GM23338 (cell line): ENCODE measurements around the gene DNAJB8. TPM values are rescaled to one million over a fixed set of nuclear protein-coding genes. Genes with fewer than 3 reads are reported as not detected.
A peak's percentile ranks its signal among the peaks of the same experiment; 100 is the strongest.

Experiments used
- ATAC-seq: fragments of 200-7000 bp; cut with Tn5 transposase; 3 replicates; pipeline ENCODE4 v1.9.1; 2020
- DNase-seq: peaks from one replicate; pipeline ENCODE4 v3.0.0-alpha.2; 2015; ENCODE audit warnings: low spot score
- H2AFZ ChIP-seq: fragments of 200-600 bp; sonication (generic); 2 replicates; pipeline ENCODE4 v1.8.0; 2016; ENCODE audit warnings: antibody characterized with exemption, mild to moderate bottlenecking, moderate library complexity
- H3F3A ChIP-seq: fragments of 200-600 bp; sonication (generic); replicated peaks from 2 replicates; pipeline ENCODE4 v1.8.0; 2017; ENCODE audit warnings: antibody characterized with exemption, mixed run types, low read depth
- H3K27ac ChIP-seq: fragments of 200-600 bp; sonication (generic); 2 replicates; pipeline ENCODE4 v1.6.1; 2016; ENCODE audit warnings: low read depth
- H3K27me3 ChIP-seq: fragments of 200-600 bp; sonication (generic); 2 replicates; pipeline ENCODE4 v1.8.0; 2016; ENCODE audit warnings: mild to moderate bottlenecking, mixed run types, moderate library complexity; ENCODE audit not compliant: insufficient read depth
- H3K36me3 ChIP-seq: fragments of 200-600 bp; sonication (generic); 2 replicates; pipeline ENCODE4 v1.8.0; 2016; ENCODE audit warnings: mild to moderate bottlenecking; ENCODE audit not compliant: insufficient read depth
- H3K4me1 ChIP-seq: fragments of 200-600 bp; sonication (generic); 2 replicates; pipeline ENCODE4 v1.8.0; 2016; ENCODE audit warnings: mild to moderate bottlenecking, moderate library complexity; ENCODE audit not compliant: insufficient read depth
- H3K4me2 ChIP-seq: fragments of 200-600 bp; sonication (generic); 2 replicates; pipeline ENCODE4 v1.7.1; 2017; ENCODE audit warnings: mixed run types
- H3K4me3 ChIP-seq: fragments of 200-600 bp; sonication (generic); 2 replicates; pipeline ENCODE4 v1.6.1; 2016; ENCODE audit warnings: mixed run types
- H3K79me2 ChIP-seq: fragments of 200-600 bp; sonication (generic); replicated peaks from 2 replicates; pipeline ENCODE4 v1.8.0; 2017; ENCODE audit warnings: mild to moderate bottlenecking; ENCODE audit not compliant: insufficient read depth
- H3K9me2 ChIP-seq: fragments of 200-600 bp; sonication (generic); 2 replicates; pipeline ENCODE4 v1.8.0; 2017; ENCODE audit not compliant: insufficient read depth
- H4K20me1 ChIP-seq: fragments of 200-600 bp; sonication (generic); replicated peaks from 2 replicates; pipeline ENCODE4 v1.8.0; 2017; ENCODE audit warnings: mild to moderate bottlenecking; ENCODE audit not compliant: insufficient read depth
- H3K27ac Mint-ChIP-seq: 2 replicates; pipeline ENCODE4 v1.8.0; 2020; ENCODE audit warnings: inconsistent platforms, mild to moderate bottlenecking, moderate library complexity, mixed read lengths
- H3K27me3 Mint-ChIP-seq: 3 replicates; pipeline ENCODE4 v1.8.0; 2022; ENCODE audit warnings: low read depth, mild to moderate bottlenecking, moderate library complexity, mixed read lengths, inconsistent platforms; ENCODE audit not compliant: insufficient read depth, poor library complexity
- H3K36me3 Mint-ChIP-seq: 3 replicates; pipeline ENCODE4 v1.8.0; 2021; ENCODE audit warnings: low read depth, mild to moderate bottlenecking, inconsistent platforms, moderate library complexity, mixed read lengths
- H3K4me1 Mint-ChIP-seq: 3 replicates; pipeline ENCODE4 v1.8.0; 2020; ENCODE audit warnings: mild to moderate bottlenecking, inconsistent platforms, mixed read lengths
- H3K4me3 Mint-ChIP-seq: 3 replicates; pipeline ENCODE4 v1.8.0; 2021; ENCODE audit warnings: moderate library complexity, mild to moderate bottlenecking, inconsistent platforms, mixed read lengths
- H3K9me3 Mint-ChIP-seq: 3 replicates; pipeline ENCODE4 v1.8.0; 2020; ENCODE audit warnings: moderate library complexity, mild to moderate bottlenecking, inconsistent platforms, mixed read lengths
- CREB1 ChIP-seq: fragments of 250-450 bp; sonication (Bioruptor Pico); IDR thresholded peaks from 2 replicates; pipeline ENCODE4 v1.5.0; 2020; ENCODE audit warnings: low read depth, mild to moderate bottlenecking, moderate library complexity
- CTCF ChIP-seq, 2 experiments: fragments of 200-600 bp in 1 of 2; sonication (generic) in 1 of 2; conservative IDR thresholded peaks; 2 replicates each; pipeline versions ENCODE4 v1.5.1 to v1.6.1; 2016 to 2017; ENCODE audit warnings: antibody characterized with exemption in 2 of 2, low read depth in 2 of 2, mild to moderate bottlenecking in 2 of 2, moderate library complexity in 1 of 2
- ETS1 ChIP-seq: IDR thresholded peaks from 2 replicates; pipeline ENCODE4 v1.6.1; 2016; ENCODE audit warnings: antibody characterized with exemption
- EZH2 ChIP-seq: fragments of 200-600 bp; sonication (generic); IDR thresholded peaks from one replicate; pipeline ENCODE4 v1.8.0; 2017; ENCODE audit warnings: antibody characterized with exemption, mild to moderate bottlenecking, low read depth; ENCODE audit not compliant: unreplicated experiment
- EZH2phosphoT487 ChIP-seq: fragments of 200-600 bp; sonication (generic); IDR thresholded peaks from one replicate; pipeline ENCODE4 v1.8.1; 2018; ENCODE audit warnings: antibody characterized with exemption; ENCODE audit not compliant: unreplicated experiment
- JUNB ChIP-seq: IDR thresholded peaks from one replicate; pipeline ENCODE4 v1.6.1; 2016; ENCODE audit warnings: antibody characterized with exemption; ENCODE audit not compliant: unreplicated experiment
- NANOG ChIP-seq: IDR thresholded peaks from 2 replicates; pipeline ENCODE4 v1.6.1; 2016; ENCODE audit warnings: antibody characterized with exemption, borderline replicate concordance
- STAT1 ChIP-seq: IDR thresholded peaks from one replicate; pipeline ENCODE4 v1.6.1; 2016; ENCODE audit warnings: antibody characterized with exemption; ENCODE audit not compliant: unreplicated experiment
- ZNF114 ChIP-seq: fragments of 250-450 bp; sonication (Bioruptor Pico); IDR thresholded peaks from 2 replicates; pipeline ENCODE4 v1.5.0; 2020; ENCODE audit warnings: mild to moderate bottlenecking, moderate library complexity
- ZNF331 ChIP-seq: fragments of 250-450 bp; sonication (Bioruptor Pico); IDR thresholded peaks from 2 replicates; pipeline ENCODE4 v1.5.0; 2020; ENCODE audit warnings: low read depth, mild to moderate bottlenecking, moderate library complexity
- polyA plus RNA-seq: library from polyadenylated mRNA; unstranded; fragments of >200 nt; fragmentation: Nextera tagmentation; extraction: Ambion mirVana; gene quantifications from 2 replicates; pipeline ENCODE4 v1.2.1, GENCODE V29; 2016
- total RNA-seq: library from RNA; depleted of rRNA; stranded (reverse); fragments of >200 nt; shearing (Covaris generic); gene quantifications from 2 replicates; pipeline ENCODE4 v1.2.3, GENCODE V29; 2014

The DNAJB8 gene
- total and polyA plus RNA-seq, 2 experiments from 2014 or later, result not detected

DNA sequence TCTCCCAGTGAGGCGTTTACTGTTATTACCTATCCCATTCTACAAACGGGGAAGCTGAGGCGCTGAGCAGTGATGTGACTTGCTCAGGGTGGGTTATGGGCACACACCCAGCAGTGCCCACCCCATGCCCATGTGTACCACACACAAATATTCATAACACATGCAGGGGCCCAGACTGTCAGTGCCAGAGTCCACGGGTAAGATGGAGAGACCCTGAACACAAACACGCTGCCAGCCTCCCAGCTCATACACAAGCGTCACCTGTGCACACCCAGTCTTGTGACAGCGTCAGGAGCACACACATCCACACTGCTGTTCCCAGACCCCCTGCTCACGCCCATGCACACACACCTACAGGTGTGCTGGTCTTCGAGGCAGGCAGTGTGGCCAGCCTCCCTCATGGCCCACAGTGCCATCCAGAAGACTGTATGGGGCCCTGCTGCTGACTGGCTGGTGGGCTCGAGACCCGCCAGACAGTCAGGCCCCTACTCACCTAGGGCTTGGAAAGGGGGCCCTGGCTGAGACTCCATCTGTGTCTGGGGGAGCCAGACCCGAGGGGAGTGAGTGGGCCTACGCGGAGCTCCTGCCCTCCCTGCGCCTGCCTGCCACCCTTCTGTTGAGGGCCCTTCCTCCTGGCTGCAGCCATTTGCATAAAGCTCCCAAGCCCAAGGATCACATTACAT, 39.4 kb downstream of the DNAJB8 start (continued):
- TF ChIP-seq EZH2 (no peak), JUNB (no peak), ZNF331 (no peak), STAT1 (no peak), CREB1 (CRISPR knock-in tag) (no peak)

DNA sequence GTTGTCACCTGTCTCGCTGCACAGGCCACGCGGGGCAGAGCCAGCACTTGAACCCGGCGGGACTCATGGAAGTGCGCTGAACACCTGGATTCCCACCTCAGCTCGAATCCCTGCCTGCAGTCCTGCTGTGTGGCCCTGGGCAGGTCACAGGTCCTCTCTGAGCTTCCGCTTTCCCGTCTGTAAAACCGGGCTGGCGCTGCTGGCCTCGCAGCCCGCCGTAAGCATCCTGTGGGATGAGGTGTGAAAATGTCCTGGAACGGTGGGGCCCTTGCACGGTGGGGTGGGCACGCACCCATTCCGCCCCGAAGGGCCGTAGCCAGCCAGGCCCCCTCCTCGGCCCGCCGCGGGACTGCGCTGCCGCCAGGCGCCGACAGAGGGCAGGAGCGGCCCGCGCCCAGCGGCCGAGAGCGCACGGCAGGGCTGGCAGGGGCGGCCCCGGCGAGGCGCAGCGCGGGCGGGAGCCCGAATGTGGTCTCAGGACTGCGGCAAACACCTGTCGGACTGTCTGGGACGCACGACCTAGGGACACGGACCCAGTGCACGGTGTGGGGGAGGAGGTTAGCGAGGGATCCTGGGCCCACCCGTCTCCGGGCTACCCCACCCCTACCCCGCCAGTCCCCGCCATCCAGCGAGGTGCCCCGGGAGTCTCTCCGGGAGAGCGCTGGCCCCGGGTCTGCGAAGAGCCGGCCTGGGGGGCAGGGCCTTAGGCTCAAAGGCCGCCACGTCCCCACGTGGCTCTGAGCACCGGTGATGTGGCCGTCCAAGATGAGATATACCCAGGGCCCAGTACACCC, 40.4 kb downstream of the DNAJB8 start:
- no peak overlapping the region for H3K4me3 Mint-ChIP-seq
- Histone ChIP-seq H4K20me1 (no peaks in the 10 kb centered on the region), H3K4me2 (peak overlapping the region; percentile 81), H3K27me3 (peaks cover 55% of the 10 kb centered on the region), H3K27ac (no peak overlapping the region), H3K79me2 (no peaks in the 10 kb centered on the region), H3K4me1 (peaks cover 8% of the 10 kb centered on the region), H2AFZ (peak overlapping the region; percentile 56; the same call in 1 of the 2 replicates), H3K36me3 (no peaks in the 10 kb centered on the region), H3F3A (0 out of 2 replicates have a peak, but pooled peaks cover 2% of the 10 kb centered on the region), H3K4me3 (peak overlapping the region; percentile 51), H3K9me2 (no peaks in the 10 kb centered on the region)
- peaks cover 54% of the 10 kb centered on the region for H3K27me3 Mint-ChIP-seq
- DNase-seq, result peak; percentile 78
- ATAC-seq, result peak; percentile 83
- no peak overlapping the region for H3K27ac Mint-ChIP-seq
- TF ChIP-seq CTCF (conservative IDR thresholded peaks at IDR 0.05; ENCODE audit: low read depth in 2 of 2) (peak; percentile 46 to 85), ZNF114 (no peak)
- peaks cover 27% of the 10 kb centered on the region for H3K4me1 Mint-ChIP-seq
- H3K36me3 Mint-ChIP-seq, result no peaks in the 10 kb centered on the region
- H3K9me3 Mint-ChIP-seq, result no peaks in the 10 kb centered on the region

GRCh38 chr3:128425846-128426127, 40.9 kb downstream of the DNAJB8 start:
- Histone ChIP-seq H3K79me2 (no peaks in the 10 kb centered on the region), H3F3A (0 out of 2 replicates have a peak, but pooled peaks cover 2% of the 10 kb centered on the region), H3K9me2 (no peaks in the 10 kb centered on the region), H3K36me3 (no peaks in the 10 kb centered on the region), H3K4me1 (peaks cover 8% of the 10 kb centered on the region), H4K20me1 (no peaks in the 10 kb centered on the region), H3K27me3 (peaks cover 49% of the 10 kb centered on the region), H3K4me2 (no peak overlapping the region; the same call in 1 of the 2 replicates), H2AFZ (no peak overlapping the region), H3K27ac (no peak overlapping the region), H3K4me3 (0 out of 2 replicates have a peak overlapping the region, but pooled peaks have one; percentile 51)
- peaks cover 26% of the 10 kb centered on the region for H3K4me1 Mint-ChIP-seq
- H3K27ac Mint-ChIP-seq, result no peak overlapping the region
- DNase-seq, result no peak
- no peaks in the 10 kb centered on the region for H3K36me3 Mint-ChIP-seq
- no peak overlapping the region for H3K4me3 Mint-ChIP-seq
- ATAC-seq, result no peak
- H3K9me3 Mint-ChIP-seq, result no peaks in the 10 kb centered on the region
- H3K27me3 Mint-ChIP-seq, result peaks cover 49% of the 10 kb centered on the region
- no peak for TF ChIP-seq EZH2phosphoT487
- no peak for TF ChIP-seq NANOG
- TF ChIP-seq EZH2, result no peak
- TF ChIP-seq ETS1, result no peak
